Stimulated activated CD8-positive, alpha-beta memory T cell treated with anti-CD3 and anti-CD28 coated beads, Interleukin-4, amount 100 ng/mL, for 4 hours (primary cell): ENCODE data around the gene ZNRF4.

Experiments
- DNase-seq, 2 donors: peaks; one replicate each; pipeline ENCODE4 v3.0.0-alpha.2; 2020; ENCODE audit warnings: low read depth in 2 of 2, low spot score in 1 of 2

The ZNRF4 gene

GRCh38 chr19:5501907-5502306, 46.7 kb downstream of the ZNRF4 start:
- no peak for DNase-seq

- no peak for DNase-seq
Measured at GRCh38 chr19:5503598-5503997, 48.4 kb downstream of the ZNRF4 start.

- no peak for DNase-seq
Measured at GRCh38 chr19:5504114-5504513, 48.9 kb downstream of the ZNRF4 start.
